ENCODE data around the gene ADGRB3. TPM values are rescaled to one million over a fixed set of nuclear protein-coding genes. Genes with fewer than 3 reads are reported as not detected.
"Not testable (repeated sequence)": the region's sequence is repeated elsewhere in the genome, so short reads cannot be mapped to it uniquely, and the experiment has no call there.

ADGRB3 gene
- total RNA-seq, 4 donors from 2014 or later, result 3.9 to 9.8 (median 7.2) TPM

- no peaks in the 10 kb centered on the region for H3K36me3 ChIP-seq
- ATAC-seq, result no peak
- TF ChIP-seq CTCF (IDR thresholded peaks at IDR 0.05) (no peak), EP300 (IDR thresholded peaks at IDR 0.05) (no peak), POLR2AphosphoS5 (IDR thresholded peaks at IDR 0.05) (no peak), POLR2A (IDR thresholded peaks at IDR 0.05) (no peak)
- H3K9me3 ChIP-seq, result no peaks in the 10 kb centered on the region
- WGBS, 2 donors (ENCODE audit: low coverage in 1 of 2), result 90% methylated on average over 2 of the region's 2 CpGs; no CpG with 5 or more reads in 1 of the 2 donors
- no peaks in the 10 kb centered on the region for H3K4me1 ChIP-seq
- H3K27me3 ChIP-seq, result no peaks in the 10 kb centered on the region
- no peak overlapping the region for H3K27ac ChIP-seq
- no peak overlapping the region for H3K4me3 ChIP-seq
Observed at GRCh38 chr6:69111301-69111700, 476.2 kb downstream of the ADGRB3 start.

GRCh38 chr6:69116658-69117057 is 481.6 kb downstream of the ADGRB3 start:
- Histone ChIP-seq H3K4me1 (no peaks in the 10 kb centered on the region), H3K27me3 (no peaks in the 10 kb centered on the region), H3K4me3 (no peak overlapping the region), H3K36me3 (no peaks in the 10 kb centered on the region), H3K27ac (no peak overlapping the region), H3K9me3 (no peaks in the 10 kb centered on the region)
- no peak for ATAC-seq
- TF ChIP-seq CTCF (IDR thresholded peaks at IDR 0.05) (no peak), POLR2AphosphoS5 (IDR thresholded peaks at IDR 0.05) (no peak), EP300 (IDR thresholded peaks at IDR 0.05) (no peak), POLR2A (IDR thresholded peaks at IDR 0.05) (no peak)
- 83 to 89% methylated on average over 1 to 2 of the region's 2 CpGs for WGBS, 2 donors (ENCODE audit: low coverage in 1 of 2)

GRCh38 chr6:69121461-69122406 is 486.7 kb downstream of the ADGRB3 start:
- H3K36me3 ChIP-seq, H3K4me1 ChIP-seq, ATAC-seq, H3K4me3 ChIP-seq, H3K27me3 ChIP-seq, H3K9me3 ChIP-seq, H3K27ac ChIP-seq: not testable (repeated sequence)
- 79 to 90% methylated on average over 2 to 5 of the region's 51 CpGs for WGBS, 2 donors (ENCODE audit: low coverage in 1 of 2)

- Histone ChIP-seq H3K27ac (no peak overlapping the region), H3K4me1 (no peaks in the 10 kb centered on the region), H3K27me3 (no peaks in the 10 kb centered on the region), H3K4me3 (no peak overlapping the region), H3K36me3 (no peaks in the 10 kb centered on the region), H3K9me3 (no peaks in the 10 kb centered on the region)
- no peak for ATAC-seq
- TF ChIP-seq EP300 (IDR thresholded peaks at IDR 0.05), result no peak
- TF ChIP-seq CTCF (IDR thresholded peaks at IDR 0.05), result no peak
Observed at GRCh38 chr6:69122407-69122773, 487.3 kb downstream of the ADGRB3 start.

GRCh38 chr6:69128411-69128810 is 493.3 kb downstream of the ADGRB3 start:
- H3K4me3 ChIP-seq, result no peak overlapping the region
- H3K4me1 ChIP-seq, result no peaks in the 10 kb centered on the region
- no peaks in the 10 kb centered on the region for H3K9me3 ChIP-seq
- ATAC-seq, result no peak
- 10 to 11% methylated on average over 2 of the region's 2 CpGs for WGBS, 2 donors (ENCODE audit: low coverage in 1 of 2)
- H3K27ac ChIP-seq, result no peak overlapping the region
- no peaks in the 10 kb centered on the region for H3K27me3 ChIP-seq
- H3K36me3 ChIP-seq, result no peaks in the 10 kb centered on the region
- TF ChIP-seq POLR2AphosphoS5 (IDR thresholded peaks at IDR 0.05) (no peak), CTCF (IDR thresholded peaks at IDR 0.05) (no peak), EP300 (IDR thresholded peaks at IDR 0.05) (no peak), POLR2A (IDR thresholded peaks at IDR 0.05) (no peak)
